GM12865 (cell line): Measurements from ENCODE around the gene CNTRL.

Experiments used
- DNase-seq: peaks from one replicate; pipeline ENCODE4 v3.0.0; 2010; ENCODE audit warnings: low read depth
- H3K4me3 ChIP-seq: 2 replicates; pipeline ENCODE4 v1.5.1; 2011; ENCODE audit warnings: mild to moderate bottlenecking, low read depth, low read length, control low read depth
- TF ChIP-seq, protein P1 (sequence below): IDR thresholded peaks from 2 replicates; pipeline ENCODE4 v1.5.1; 2011; ENCODE audit warnings: low read length, control low read depth, low read depth, inconsistent platforms; ENCODE audit not compliant: insufficient read depth; ENCODE audit errors: missing control alignments

CNTRL gene

DNA sequence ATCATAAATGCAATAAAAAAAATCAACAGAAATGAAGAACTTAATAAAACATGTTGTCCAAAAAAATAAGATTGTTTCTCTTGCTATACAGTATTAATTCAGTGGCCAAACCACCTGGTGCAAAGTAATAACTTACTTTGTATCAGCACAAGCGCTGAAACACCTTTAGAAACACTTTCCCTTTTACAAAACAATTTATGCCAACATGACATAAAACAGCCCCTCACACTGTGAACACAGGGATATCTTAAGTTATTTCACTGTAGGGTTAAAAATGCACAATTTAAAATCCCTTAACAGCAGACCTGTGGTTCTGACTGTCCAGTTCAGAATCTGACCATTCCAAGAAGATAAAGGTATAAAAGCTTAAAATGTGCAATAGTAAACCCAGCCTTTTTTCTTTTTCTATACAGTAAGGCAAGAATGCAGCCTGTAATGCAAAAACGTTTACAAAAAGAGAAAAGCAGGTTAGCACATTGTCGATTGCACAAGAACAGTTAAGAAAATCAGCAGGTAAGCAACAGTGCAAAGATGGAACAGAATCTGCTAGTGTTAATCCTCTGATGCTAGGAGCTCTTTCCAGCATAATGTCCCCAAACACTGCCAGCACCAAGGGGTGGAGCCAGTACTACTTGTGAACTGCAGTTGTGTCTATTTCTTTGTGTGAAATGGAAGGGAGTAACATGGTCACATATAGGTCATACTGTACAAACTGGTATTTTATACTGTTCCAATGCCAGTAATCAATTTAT, 105.4 kb downstream of the CNTRL start:
- H3K4me3 ChIP-seq = no peak overlapping the region
- DNase-seq = no peak

DNA sequence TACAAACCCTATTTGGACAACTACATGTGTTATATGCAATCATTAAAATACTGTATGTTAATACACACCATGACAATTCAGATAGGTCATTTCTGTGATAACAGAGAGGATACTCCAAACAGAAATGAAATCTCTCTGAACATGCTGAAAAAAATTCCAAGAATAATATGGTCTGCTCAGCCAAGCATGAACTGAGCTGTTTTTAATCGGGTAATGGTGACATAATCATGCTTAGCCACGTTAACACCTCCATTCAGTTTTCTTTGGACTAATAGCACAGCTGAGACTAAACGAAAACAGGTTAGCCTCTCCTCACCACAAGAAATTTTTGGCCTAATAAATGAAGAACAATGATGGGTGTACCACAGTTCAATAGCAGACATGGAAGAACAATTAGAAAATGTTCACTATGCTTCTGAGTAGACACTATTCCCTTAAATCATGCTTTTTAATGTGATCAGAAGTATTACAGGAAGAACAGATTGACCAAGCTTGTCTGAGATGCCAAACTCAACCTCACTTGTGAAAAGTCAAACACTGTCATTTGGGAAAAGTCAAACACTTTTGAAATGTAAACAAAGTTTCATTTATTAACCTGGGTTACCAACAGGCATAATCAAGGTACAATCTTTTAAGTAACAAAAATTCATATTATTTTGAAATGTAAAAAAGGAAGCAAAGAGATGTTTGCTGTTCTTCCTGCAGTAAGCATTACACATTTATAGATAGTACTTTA, 107.5 kb downstream of the CNTRL start:
- TF ChIP-seq, protein P1, sequence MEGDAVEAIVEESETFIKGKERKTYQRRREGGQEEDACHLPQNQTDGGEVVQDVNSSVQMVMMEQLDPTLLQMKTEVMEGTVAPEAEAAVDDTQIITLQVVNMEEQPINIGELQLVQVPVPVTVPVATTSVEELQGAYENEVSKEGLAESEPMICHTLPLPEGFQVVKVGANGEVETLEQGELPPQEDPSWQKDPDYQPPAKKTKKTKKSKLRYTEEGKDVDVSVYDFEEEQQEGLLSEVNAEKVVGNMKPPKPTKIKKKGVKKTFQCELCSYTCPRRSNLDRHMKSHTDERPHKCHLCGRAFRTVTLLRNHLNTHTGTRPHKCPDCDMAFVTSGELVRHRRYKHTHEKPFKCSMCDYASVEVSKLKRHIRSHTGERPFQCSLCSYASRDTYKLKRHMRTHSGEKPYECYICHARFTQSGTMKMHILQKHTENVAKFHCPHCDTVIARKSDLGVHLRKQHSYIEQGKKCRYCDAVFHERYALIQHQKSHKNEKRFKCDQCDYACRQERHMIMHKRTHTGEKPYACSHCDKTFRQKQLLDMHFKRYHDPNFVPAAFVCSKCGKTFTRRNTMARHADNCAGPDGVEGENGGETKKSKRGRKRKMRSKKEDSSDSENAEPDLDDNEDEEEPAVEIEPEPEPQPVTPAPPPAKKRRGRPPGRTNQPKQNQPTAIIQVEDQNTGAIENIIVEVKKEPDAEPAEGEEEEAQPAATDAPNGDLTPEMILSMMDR = no peak
- no peak for DNase-seq
- no peak overlapping the region for H3K4me3 ChIP-seq

More for the DNA sequence above, 105.4 kb downstream of the CNTRL start:
- TF ChIP-seq, protein P1 = no peak

DNA sequence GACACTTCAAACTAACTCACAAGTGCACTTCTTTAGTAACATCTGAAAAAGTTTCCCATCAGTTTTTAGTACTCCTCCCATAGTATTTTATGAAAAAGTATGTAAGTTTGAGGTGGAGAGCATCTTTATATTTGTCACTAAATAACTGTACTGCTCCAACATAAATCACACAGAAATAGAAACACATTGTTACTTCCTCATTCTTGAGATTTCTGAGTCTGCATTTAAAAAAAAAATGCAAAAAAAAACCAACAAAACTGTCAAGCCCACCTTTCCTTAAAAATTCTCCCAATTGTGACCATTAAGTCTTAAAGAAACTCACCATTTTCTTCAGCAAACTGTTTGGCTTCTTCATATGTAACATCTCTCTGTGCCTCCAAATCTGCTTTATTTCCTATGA, 108.2 kb downstream of the CNTRL start:
- no peak overlapping the region for H3K4me3 ChIP-seq
- TF ChIP-seq, protein P1 = no peak
- DNase-seq = no peak

DNA sequence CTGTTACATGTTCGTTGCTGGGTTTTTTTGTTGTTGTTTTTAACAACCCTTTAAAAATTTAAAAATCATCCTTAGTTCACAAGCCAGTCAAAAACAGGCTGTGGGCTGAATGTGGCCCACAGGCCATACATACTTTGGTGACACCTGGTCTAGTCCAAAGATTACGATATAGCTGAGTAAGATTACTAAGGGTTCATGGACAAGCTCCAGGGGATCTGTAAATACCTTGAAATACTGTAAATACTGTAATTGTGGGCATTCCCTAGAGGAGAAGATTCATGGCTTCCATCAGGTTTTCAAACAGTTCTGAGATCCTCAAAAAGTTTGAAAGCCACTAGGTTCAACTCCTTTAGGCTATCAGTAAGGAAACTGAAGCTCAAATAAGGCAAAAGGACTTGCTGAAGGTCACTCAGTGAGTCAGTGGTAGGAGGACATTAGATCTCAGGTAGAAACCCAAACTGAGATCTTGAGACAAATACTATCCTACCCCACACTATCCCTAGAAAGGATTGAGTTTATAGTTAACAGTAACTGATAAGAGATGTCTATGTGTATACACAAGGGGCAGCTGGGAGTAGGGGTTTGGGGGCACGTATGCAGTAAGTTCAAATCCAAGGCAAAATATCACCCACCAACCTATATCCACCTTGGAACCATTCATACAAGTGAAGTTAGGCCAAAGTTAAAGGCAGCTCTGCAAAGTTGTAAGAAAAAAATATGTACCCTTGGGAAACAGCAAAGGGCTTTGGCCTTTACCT, 109.1 kb downstream of the CNTRL start:
- DNase-seq = no peak
- H3K4me3 ChIP-seq = no peak overlapping the region
- TF ChIP-seq, protein P1 = no peak

DNA sequence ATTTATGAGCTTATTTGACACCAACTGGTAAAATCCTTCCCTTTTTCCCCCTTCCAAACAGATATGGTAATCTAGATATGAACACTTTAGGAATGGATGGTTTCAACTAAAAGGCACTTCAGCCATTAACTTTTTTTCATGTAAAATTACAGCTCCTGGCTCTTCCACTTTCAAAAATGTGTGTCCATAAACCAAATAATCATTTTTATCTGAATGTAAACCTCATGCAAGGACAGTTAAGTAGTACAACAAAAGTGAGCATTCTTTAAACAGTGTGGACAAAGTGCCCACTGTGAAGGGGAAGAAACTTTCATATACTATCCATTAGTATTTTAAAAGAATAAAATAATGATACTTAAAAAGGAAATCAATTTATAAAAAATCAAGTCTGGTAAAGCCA, 109.7 kb downstream of the CNTRL start:
- no peak for DNase-seq
- no peak overlapping the region for H3K4me3 ChIP-seq
- TF ChIP-seq, protein P1 = no peak

DNA sequence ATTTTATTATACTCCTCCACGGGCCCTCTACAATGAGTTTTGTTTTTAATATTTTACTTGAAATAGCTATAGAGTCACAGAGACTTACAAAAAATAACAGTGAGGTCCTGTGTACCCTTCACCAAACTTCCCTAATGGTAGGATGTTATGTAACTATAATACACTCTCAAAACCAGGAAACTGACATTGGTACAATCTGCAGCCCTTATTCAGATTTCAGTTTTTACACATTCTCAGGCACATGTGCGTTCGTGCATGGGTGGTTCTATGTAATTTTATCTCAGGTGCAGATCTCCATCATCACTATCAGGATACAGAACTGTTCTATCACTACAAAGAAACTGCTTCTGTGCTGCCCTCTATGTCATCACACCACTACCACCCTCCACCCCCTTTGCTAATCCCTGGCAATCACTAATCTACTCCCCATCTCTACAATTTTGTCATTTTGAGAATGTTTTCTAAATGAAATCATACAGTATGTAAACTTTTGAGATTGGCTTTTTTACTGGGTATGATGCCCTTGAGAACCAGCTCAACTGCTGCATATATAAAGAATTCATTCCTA, 110.5 kb downstream of the CNTRL start:
- no peak for DNase-seq
- TF ChIP-seq, protein P1 = no peak
- H3K4me3 ChIP-seq = no peak overlapping the region
